HepG2 (cell line): Measurements from ENCODE around the gene IQCE. TPM values are rescaled to one million over a fixed set of nuclear protein-coding genes. Genes with fewer than 3 reads are reported as not detected.

Experiments used
- ATAC-seq: fragments of 200-7000 bp; cut with Tn5 transposase; 3 replicates; pipeline ENCODE4 v1.9.1; 2020; ENCODE audit warnings: mild to moderate bottlenecking, moderate library complexity
- BruUV-seq: library from RNA; stranded (reverse); fragments of 400-500 nt; replicated peaks from 2 replicates; lab custom pipeline; 2021; lab: Mats Ljungman, UMichigan
- CTCF ChIA-PET: fragments of 300-600 bp; formaldehyde crosslinking; extraction: SDS; loops from one replicate; lab custom pipeline; 2021; ENCODE audit warnings: low total read pairs, inconsistent platforms, low intra/inter-chr PET ratio; lab: Yijun Ruan, JAX
- POLR2A ChIA-PET: fragments of 350-600 bp; sonication (Branson Sonifier 250); formaldehyde crosslinking; loops from one replicate; lab custom pipeline; 2020; ENCODE audit warnings: antibody characterized with exemption, inconsistent platforms; lab: Yijun Ruan, JAX
- DNase-seq: peaks from one replicate; pipeline ENCODE4 v3.0.0-alpha.2; 2015; ENCODE audit warnings: low spot score
- FAIRE-seq: peaks from 3 replicates; lab custom pipeline; 2011; peaks lifted over from hg19 to GRCh38; lab: Jason Lieb, UNC
- H2AFZ ChIP-seq: one replicate; pipeline ENCODE4 v1.6.1; 2011; ENCODE audit warnings: low read length, inconsistent platforms
- H3K27ac ChIP-seq: fragments of 300-600 bp; 3 replicates; pipeline ENCODE4 v1.8.0; 2011; ENCODE audit warnings: mixed run types, mild to moderate bottlenecking, mixed read lengths, low read length, inconsistent platforms; ENCODE audit not compliant: insufficient read depth; ENCODE audit errors: extremely low read length
- H3K27me3 ChIP-seq, 2 experiments: fragments of 200-600 bp in 1 of 2; 2 replicates in 1 of 2; 3 replicates in 1 of 2; pipeline versions ENCODE4 v1.6.0 to v1.8.0; 2011; ENCODE audit warnings: low read length in 2 of 2, mild to moderate bottlenecking in 2 of 2, moderate library complexity in 2 of 2, inconsistent platforms in 1 of 2; ENCODE audit not compliant: insufficient read depth in 2 of 2, control insufficient read depth in 1 of 2
- H3K36me3 ChIP-seq, 2 experiments: fragments of 200-600 bp in 1 of 2; replicated peaks in 1 of 2; 2 replicates in 1 of 2; 3 replicates in 1 of 2; pipeline versions ENCODE4 v1.5.1 to v1.8.0; 2011; ENCODE audit warnings: low read length in 2 of 2, inconsistent platforms in 1 of 2; ENCODE audit not compliant: insufficient read depth in 2 of 2, control insufficient read depth in 1 of 2
- H3K4me1 ChIP-seq: 2 replicates; pipeline ENCODE4 v1.5.1; 2012; ENCODE audit warnings: low read length, inconsistent platforms; ENCODE audit not compliant: insufficient read depth
- H3K4me2 ChIP-seq: 2 replicates; pipeline ENCODE4 v1.6.0; 2011; ENCODE audit warnings: low read depth, low read length, inconsistent platforms
- H3K4me3 ChIP-seq, 3 experiments: fragments of 200-600 bp in 1 of 3; sonication (generic), shearing (Covaris generic) in 1 of 3; replicated peaks in 1 of 3; 2 replicates each; pipeline ENCODE4 v1.5.1; 2011 to 2016; ENCODE audit warnings: low read length in 3 of 3, inconsistent platforms in 2 of 3, low read depth in 2 of 3, mild to moderate bottlenecking in 2 of 3, control low read depth in 1 of 3, mixed read lengths in 1 of 3; ENCODE audit not compliant: insufficient read depth in 1 of 3
- H3K79me2 ChIP-seq: one replicate; pipeline ENCODE4 v1.6.1; 2011; ENCODE audit warnings: low read length, inconsistent platforms; ENCODE audit not compliant: insufficient read depth
- H3K9ac ChIP-seq: 2 replicates; pipeline ENCODE4 v1.6.0; 2011; ENCODE audit warnings: mild to moderate bottlenecking, low read depth, low read length, inconsistent platforms; ENCODE audit not compliant: insufficient read depth
- H3K9me3 ChIP-seq: 2 replicates; pipeline ENCODE4 v1.5.1; 2012; ENCODE audit warnings: mild to moderate bottlenecking, low read length
- H4K20me1 ChIP-seq: 2 replicates; pipeline ENCODE4 v1.6.0; 2011; ENCODE audit warnings: inconsistent platforms, mild to moderate bottlenecking, low read length, moderate library complexity; ENCODE audit not compliant: insufficient read depth
- AGO1 ChIP-seq: fragments of 200-400 bp; formaldehyde crosslinking; IDR thresholded peaks from 2 replicates; pipeline ENCODE4 v1.6.1; 2017; ENCODE audit warnings: mild to moderate bottlenecking, low read depth, low read length, moderate library complexity; ENCODE audit not compliant: poor library complexity, severe bottlenecking
- MTA3 ChIP-seq: sonication (generic); formaldehyde crosslinking; IDR thresholded peaks from 2 replicates; pipeline ENCODE4 v1.4.0; 2020; ENCODE audit warnings: missing genetic modification reagents
- MYNN ChIP-seq: sonication (generic); formaldehyde crosslinking; IDR thresholded peaks from 2 replicates; pipeline ENCODE4 v1.4.0; 2020; ENCODE audit warnings: mild to moderate bottlenecking, low read depth, missing genetic modification reagents
- NAIF1 ChIP-seq: sonication (generic); formaldehyde crosslinking; IDR thresholded peaks from 2 replicates; pipeline ENCODE4 v1.5.0; 2020; ENCODE audit warnings: mild to moderate bottlenecking, missing genetic modification reagents, borderline replicate concordance
- RARG ChIP-seq: sonication (generic); formaldehyde crosslinking; IDR thresholded peaks from 2 replicates; pipeline ENCODE4 v1.4.0; 2020; ENCODE audit warnings: low read depth, mild to moderate bottlenecking, missing genetic modification reagents
- ZKSCAN5 ChIP-seq: sonication (generic); formaldehyde crosslinking; IDR thresholded peaks from 2 replicates; pipeline ENCODE4 v1.5.1; 2020; ENCODE audit warnings: mild to moderate bottlenecking, missing genetic modification reagents
- ZNF160 ChIP-seq: sonication (generic); formaldehyde crosslinking; IDR thresholded peaks from 2 replicates; pipeline ENCODE4 v1.8.0; 2022; ENCODE audit warnings: mild to moderate bottlenecking, inconsistent platforms, missing genetic modification reagents
- WGBS: methylation state at CpG from one replicate; pipeline ENCODE4 v1.1.6; 2017; ENCODE audit warnings: low lambda C conversion rate; 5-methylcytosine and 5-hydroxymethylcytosine counted together
- in situ Hi-C: cut with HindIII; loops from 2 replicates; pipeline ENCODE4 v1.10.0; 2017; ENCODE audit warnings: low pct_unique_long_range_greater_than_20kb; ENCODE audit not compliant: extremely low pct_ligation_motif_present
- intact Hi-C: fragments of 100-400 bp; cut with micrococcal nuclease; formaldehyde crosslinking; loops from one replicate; pipeline ENCODE4 v1.10.0; 2022; ENCODE audit not compliant: unreplicated experiment
- polyA plus RNA-seq, 8 experiments: library from polyadenylated mRNA; depleted of rRNA in 3 of 8; stranded (reverse) in 7 of 8; unstranded in 1 of 8; fragments of >200 nt; fragmentation: Illumina TruSeq in 4 of 8; extraction: Trizol in 4 of 8; gene quantifications; 2 replicates each; pipeline versions ENCODE4 v1.2.1 to v1.2.3, GENCODE V29; 2011 to 2016; ENCODE audit warnings: low read depth in 4 of 8, missing spikeins in 1 of 8, mixed read lengths in 1 of 8; ENCODE audit not compliant: insufficient read depth in 1 of 8
- total RNA-seq, 5 experiments: library from RNA; depleted of rRNA; stranded (reverse); fragments of >200 nt; fragmentation: Illumina TruSeq; extraction: Trizol; gene quantifications; 2 replicates each; pipeline ENCODE4 v1.2.3, GENCODE V29; 2016; ENCODE audit warnings: low read depth in 1 of 5

The IQCE gene
- total and polyA plus RNA-seq, 2 of the 13 experiments (the other 11 are each of a cell fraction or from before 2014, with no cell fraction given) = 1.5 to 2.5 TPM

DNA sequence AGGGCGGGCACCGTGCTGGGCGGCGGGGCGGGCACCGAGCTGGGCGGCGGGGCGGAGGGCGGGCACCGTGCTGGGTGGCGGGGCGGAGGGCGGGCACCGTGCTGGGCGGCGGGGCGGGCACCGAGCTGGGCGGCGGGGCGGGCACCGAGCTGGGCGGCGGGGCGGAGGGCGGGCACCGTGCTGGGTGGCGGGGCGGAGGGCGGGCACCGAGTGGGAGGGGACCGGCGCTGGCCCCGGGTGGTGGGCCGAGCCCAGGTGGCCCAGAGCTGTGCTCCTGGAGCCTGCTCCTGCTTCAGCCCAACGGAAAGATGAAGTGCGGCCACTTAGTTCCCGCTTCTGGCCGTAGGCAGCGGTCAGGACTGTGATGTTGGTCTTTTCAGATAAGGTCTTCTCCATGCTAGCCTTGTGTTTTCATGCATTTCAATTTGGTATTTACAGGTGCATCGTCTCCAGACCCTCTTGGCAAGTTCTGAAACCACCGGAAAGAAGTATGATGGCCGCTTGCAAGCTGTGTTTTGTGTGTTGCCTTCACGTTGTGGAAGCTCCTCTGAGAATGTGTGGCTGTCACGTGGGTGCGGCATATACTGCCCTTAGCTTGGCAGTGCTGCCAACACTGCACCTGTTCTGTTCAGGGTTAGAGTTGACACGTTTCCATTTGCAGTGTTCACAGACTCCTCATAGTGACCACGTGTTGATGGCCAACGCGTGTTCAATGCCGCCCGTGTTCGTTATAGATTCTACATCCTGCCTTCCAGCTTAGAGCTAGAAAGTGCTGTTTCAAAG is 25.2 kb downstream of the IQCE start:
- Histone ChIP-seq H3K36me3 (no peaks in the 10 kb centered on the region), H3K27me3 (no peaks in the 10 kb centered on the region), H4K20me1 (no peaks in the 10 kb centered on the region), H3K27ac (no peak overlapping the region), H3K4me1 (no peaks in the 10 kb centered on the region), H3K9me3 (no peaks in the 10 kb centered on the region), H3K4me3 (no peak overlapping the region), H3K9ac (no peak overlapping the region), H3K79me2 (no peaks in the 10 kb centered on the region), H2AFZ (no peak overlapping the region), H3K4me2 (no peak overlapping the region)
- no peak for ATAC-seq
- in situ Hi-C loops = no loop called here
- POLR2A ChIA-PET = no interaction called here
- CTCF ChIA-PET = no interaction called here
- DNase-seq = no peak
- 97% methylated on average over 35 of the region's 54 CpGs for WGBS
- FAIRE-seq = no peak
- intact Hi-C loops = no loop called here
- no peak for TF ChIP-seq MYNN (CRISPR knock-in tag)
- no TSS peak for BruUV-seq

DNA sequence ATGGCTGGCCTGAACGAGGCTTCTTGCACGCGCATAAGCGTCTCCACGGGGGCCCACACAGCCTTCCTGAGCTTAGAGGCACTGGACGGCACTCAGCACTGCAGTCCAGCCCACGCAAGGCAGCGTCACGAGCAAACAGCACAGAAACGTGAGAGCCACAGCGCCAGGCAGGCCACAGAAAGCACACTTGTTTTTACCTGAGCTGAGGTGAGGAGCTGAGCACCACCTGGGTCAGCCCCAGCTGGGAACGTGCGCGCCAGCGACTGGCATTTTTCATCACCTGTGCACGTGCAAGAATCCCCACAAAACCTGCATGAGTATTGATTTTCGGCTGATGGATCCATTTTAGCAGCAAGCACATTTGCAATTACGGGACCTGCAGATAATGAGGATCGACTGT is 26.7 kb downstream of the IQCE start:
- no peaks in the 10 kb centered on the region for H3K27me3 ChIP-seq
- ATAC-seq = no peak
- H3K4me3 ChIP-seq = no peak overlapping the region
- TF ChIP-seq RARG (CRISPR knock-in tag) (no peak), ZKSCAN5 (CRISPR knock-in tag) (no peak), NAIF1 (CRISPR knock-in tag) (no peak), ZNF160 (CRISPR knock-in tag) (no peak), AGO1 (no peak), MTA3 (CRISPR knock-in tag) (no peak)
- intact Hi-C loops (no loop called here), in situ Hi-C loops (no loop called here)
- BruUV-seq = no TSS peak
- no peak for FAIRE-seq
- no peak overlapping the region for H3K4me2 ChIP-seq
- H3K27ac ChIP-seq = no peak overlapping the region
- no peak for DNase-seq
- 96% methylated on average over 17 of the region's 19 CpGs for WGBS
- ChIA-PET CTCF (no interaction called here), POLR2A (no interaction called here)
- H2AFZ ChIP-seq = no peak overlapping the region
- H3K9ac ChIP-seq = no peak overlapping the region
- no peaks in the 10 kb centered on the region for H3K9me3 ChIP-seq
- no peaks in the 10 kb centered on the region for H3K4me1 ChIP-seq
- H3K79me2 ChIP-seq = no peaks in the 10 kb centered on the region
- H4K20me1 ChIP-seq = no peaks in the 10 kb centered on the region
- H3K36me3 ChIP-seq = no peaks in the 10 kb centered on the region
